SK-N-MC (cell line): ENCODE data around the gene GABRP.

Experiments
- EZH2 ChIP-seq: fragments of 200-600 bp; sonication (generic); IDR thresholded peaks from one replicate; pipeline ENCODE4 v1.6.1; 2017; ENCODE audit warnings: antibody characterized with exemption
- FOXP2 ChIP-seq: optimal IDR thresholded peaks from 2 replicates; pipeline ENCODE3; 2011; ENCODE audit warnings: mild to moderate bottlenecking, moderate library complexity; ENCODE audit not compliant: insufficient read depth; ENCODE audit errors: extremely low read length, control extremely low read depth
- POLR2AphosphoS5 ChIP-seq: IDR thresholded peaks from 2 replicates; pipeline ENCODE4 v1.6.1; 2012; ENCODE audit warnings: mild to moderate bottlenecking, low read depth, low read length, borderline replicate concordance

DNA sequence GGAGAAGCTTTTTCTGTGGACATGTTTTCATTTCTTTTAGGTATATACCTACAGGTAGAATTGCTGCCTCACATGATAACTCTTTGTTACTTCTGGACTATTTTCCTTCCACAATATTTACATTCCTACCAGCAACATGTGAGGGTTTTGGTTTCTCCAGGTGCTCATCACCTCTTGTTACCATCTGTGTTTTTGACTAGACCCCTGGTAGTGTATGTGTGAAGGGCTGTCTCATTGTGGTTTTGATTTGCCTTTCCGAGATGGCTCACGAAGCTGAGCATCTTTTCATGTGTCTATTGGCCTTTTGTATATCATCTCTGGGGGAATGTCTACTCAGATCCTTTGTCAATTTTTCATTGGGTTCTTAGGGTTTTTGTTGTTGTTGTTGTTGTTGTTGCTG lies 61.1 kb downstream of the GABRP start:
- TF ChIP-seq POLR2AphosphoS5 = no peak
- TF ChIP-seq EZH2 = no peak
- no peak for TF ChIP-seq FOXP2
